ENCODE data around the gene TPGS2.

The TPGS2 gene

GRCh38 chr18:36744261-36744876 is 84.4 kb downstream of the TPGS2 start:
- DNase-seq (ENCODE audit: low read depth in 1 of 2, low spot score in 1 of 2): no peak

All from activated T-helper 1 cell treated with anti-CD3 and anti-CD28 coated beads, Interleukin-2, amount 50 U/mL, for 16 hours (primary cell).